NB4 (cell line): ENCODE measurements around the gene MTF1.
"Not testable (repeated sequence)": the region's sequence is repeated elsewhere in the genome, so short reads cannot be mapped to it uniquely, and the experiment has no call there.

Experiments used
- DNase-seq: peaks from one replicate; pipeline ENCODE4 v3.0.0; 2010; ENCODE audit warnings: low read depth
- H3K4me3 ChIP-seq: one replicate; pipeline ENCODE4 v1.5.1; 2011; ENCODE audit warnings: mild to moderate bottlenecking, low read depth, low read length, moderate library complexity
- CTCF ChIP-seq: IDR thresholded peaks from one replicate; pipeline ENCODE4 v1.5.1; 2012; ENCODE audit warnings: low read depth, low read length
- MYC ChIP-seq: IDR thresholded peaks from 2 replicates; pipeline ENCODE4 v1.6.1; 2011; ENCODE audit warnings: low read depth, low read length
- POLR2A ChIP-seq: IDR thresholded peaks from 2 replicates; pipeline ENCODE4 v1.6.1; 2011; ENCODE audit warnings: mild to moderate bottlenecking; ENCODE audit not compliant: insufficient read length; ENCODE audit errors: extremely low read depth
- TF ChIP-seq, protein P1 (sequence below): IDR thresholded peaks from 2 replicates; pipeline ENCODE4 v1.6.1; 2011; ENCODE audit warnings: low read depth, low read length

The MTF1 gene

GRCh38 chr1:37859507-37860345 is at the start of gene MTF1:
Gene MTF1, minus strand, starts transcription at chr1:37859592. Its CDS starts 1,934 bp downstream, at chr1:37857658.
- TF ChIP-seq, protein P1, sequence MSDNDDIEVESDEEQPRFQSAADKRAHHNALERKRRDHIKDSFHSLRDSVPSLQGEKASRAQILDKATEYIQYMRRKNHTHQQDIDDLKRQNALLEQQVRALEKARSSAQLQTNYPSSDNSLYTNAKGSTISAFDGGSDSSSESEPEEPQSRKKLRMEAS = peak; percentile 88
- peak; percentile 94 for TF ChIP-seq MYC
- TF ChIP-seq POLR2A = peak; percentile 89
- peak; percentile 85 for TF ChIP-seq CTCF
- peak; percentile 98 for DNase-seq
- H3K4me3 ChIP-seq = peak within 1 kb of the TSS; percentile 96

DNA sequence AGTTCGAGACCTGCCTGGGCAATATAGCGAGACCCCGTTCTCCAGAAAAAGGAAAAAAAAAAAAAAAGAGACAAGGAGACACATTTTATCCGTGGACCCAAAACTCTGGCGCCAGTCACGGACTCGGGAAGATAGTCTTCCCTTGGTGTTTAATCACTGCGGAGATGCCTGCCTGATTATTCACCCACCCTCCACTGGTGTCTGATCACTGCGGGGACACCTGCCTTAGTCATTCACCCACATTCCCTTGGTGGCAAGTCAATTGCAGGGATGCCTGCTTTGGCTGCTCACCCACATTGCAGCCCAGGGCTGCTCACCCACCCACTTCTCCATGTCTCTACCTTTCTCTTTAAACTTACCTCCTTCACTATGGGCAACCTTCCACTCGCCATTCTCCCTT is 49.1 kb upstream of the MTF1 start:
- DNase-seq, H3K4me3 ChIP-seq: not testable (repeated sequence)

DNA sequence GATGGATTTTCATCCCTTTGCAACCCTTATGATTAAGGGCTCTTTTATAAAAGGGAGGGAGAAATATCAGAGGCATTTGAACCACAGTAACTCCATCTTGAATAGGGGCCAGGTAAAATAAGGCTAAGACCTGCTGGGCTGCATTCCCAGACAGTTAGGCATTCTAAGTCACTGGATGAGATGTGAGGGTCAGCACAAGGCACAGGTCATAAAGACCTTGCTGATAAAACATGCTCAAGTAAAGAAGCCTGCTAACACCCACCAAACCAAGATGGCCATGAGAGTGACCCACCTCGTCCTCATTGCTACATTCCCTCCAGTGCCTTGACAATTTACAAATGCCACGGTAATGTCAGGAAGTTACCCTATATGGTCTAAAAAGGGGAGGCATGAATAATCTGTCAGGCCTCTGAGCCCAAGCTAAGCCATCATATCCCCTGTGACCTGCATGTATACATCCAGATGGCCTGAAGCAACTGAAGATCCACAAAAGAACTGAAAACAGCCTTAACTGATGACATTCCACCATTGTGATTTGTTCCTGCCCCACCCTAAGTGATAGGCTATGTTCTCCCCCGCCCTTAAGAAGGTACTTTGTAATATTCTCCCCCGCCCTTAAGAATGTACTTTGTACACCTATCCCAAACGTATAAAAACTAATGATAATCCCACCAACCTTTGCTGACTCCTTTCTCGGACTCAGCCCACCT is 48.2 kb upstream of the MTF1 start:
- not testable (repeated sequence) for H3K4me3 ChIP-seq, DNase-seq

DNA sequence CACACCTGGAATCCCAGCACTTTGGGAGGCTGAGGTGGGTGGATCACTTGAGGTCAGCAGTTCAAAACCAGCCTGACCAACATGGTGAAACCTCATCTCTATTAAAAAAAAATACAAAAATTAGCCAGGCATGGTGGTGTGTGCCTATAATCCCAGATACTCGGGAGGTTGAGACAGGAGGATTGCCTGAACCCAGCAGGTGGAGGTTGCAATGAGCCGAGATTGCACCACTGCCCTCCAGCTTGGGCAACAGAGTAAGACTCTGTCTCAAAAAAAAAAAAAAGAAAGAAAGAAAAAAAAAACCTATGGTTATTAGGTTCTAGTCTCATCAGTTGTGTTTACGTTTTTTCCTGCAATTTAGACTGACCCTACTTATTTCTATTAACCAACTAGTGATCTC is 47.2 kb upstream of the MTF1 start:
- not testable (repeated sequence) for DNase-seq, H3K4me3 ChIP-seq

GRCh38 chr1:37905727-37906126 is 46.3 kb upstream of the MTF1 start:
- no peak for DNase-seq
- H3K4me3 ChIP-seq = no peak overlapping the region
- TF ChIP-seq MYC (no peak), POLR2A (no peak), CTCF (no peak)
- TF ChIP-seq, protein P1 = no peak

GRCh38 chr1:37903921-37904320 is 44.5 kb upstream of the MTF1 start:
- DNase-seq, H3K4me3 ChIP-seq: not testable (repeated sequence)

DNA sequence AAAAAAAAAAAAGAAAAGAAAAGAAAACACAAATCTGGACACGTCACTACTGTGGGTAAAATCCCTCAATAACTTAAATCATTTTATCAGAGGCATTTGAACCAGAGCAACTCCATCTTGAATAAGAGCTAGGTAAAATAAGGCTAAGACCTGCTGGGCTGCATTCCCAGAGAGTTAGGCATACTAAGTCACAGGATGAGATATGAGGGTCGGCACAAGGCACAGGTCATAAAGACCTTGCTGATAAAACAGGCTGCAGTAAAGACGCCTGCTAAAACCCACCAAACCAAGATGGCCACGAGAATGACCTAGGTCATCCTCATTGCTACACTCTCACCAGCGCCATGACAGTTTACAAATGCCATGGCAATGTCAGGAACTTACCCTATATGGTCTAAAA is 43.6 kb upstream of the MTF1 start:
- H3K4me3 ChIP-seq = no peak overlapping the region
- no peak for DNase-seq
- no peak for TF ChIP-seq POLR2A
- TF ChIP-seq MYC = no peak
- TF ChIP-seq, protein P1 = no peak
- TF ChIP-seq CTCF = no peak

DNA sequence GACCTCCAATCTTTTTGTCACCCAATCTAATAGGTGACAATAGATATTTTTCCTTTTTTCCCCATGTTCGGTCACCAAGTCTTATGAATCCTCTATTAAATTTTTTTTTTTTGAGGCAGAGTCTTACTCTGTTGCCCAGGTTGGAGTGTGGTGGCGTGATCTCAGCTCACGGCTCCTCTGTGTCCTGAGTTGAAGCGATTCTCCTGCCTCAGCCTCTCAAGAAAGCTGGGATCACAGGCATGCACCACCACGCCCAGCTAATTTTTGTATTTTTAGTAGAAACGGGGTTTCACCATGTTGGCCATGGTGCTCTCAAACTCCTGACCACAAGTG is 42.5 kb upstream of the MTF1 start:
- TF ChIP-seq POLR2A (no peak), MYC (no peak), CTCF (no peak)
- TF ChIP-seq, protein P1 = no peak
- H3K4me3 ChIP-seq = no peak overlapping the region
- DNase-seq = no peak
